HL-60 (cell line): Measurements from ENCODE around the gene SLC17A9.

ENCODE experiments used
- DNase-seq, 2 experiments: peaks; one replicate each; pipeline ENCODE4 v3.0.0-alpha.2; 2010 to 2020; ENCODE audit warnings: low read depth in 1 of 2, low spot score in 1 of 2
- H3K27ac ChIP-seq: fragments of 250-450 bp; sonication (Bioruptor Pico); replicated peaks from 2 replicates; pipeline ENCODE4 v1.5.1; 2020; ENCODE audit warnings: mild to moderate bottlenecking, moderate library complexity
- H3K27me3 ChIP-seq: fragments of 250-450 bp; sonication (Bioruptor Pico); 2 replicates; pipeline ENCODE4 v1.5.1; 2021; ENCODE audit warnings: mild to moderate bottlenecking, moderate library complexity; ENCODE audit not compliant: insufficient read depth, poor library complexity, severe bottlenecking
- H3K4me3 ChIP-seq: replicated peaks from 2 replicates; pipeline ENCODE4 v1.5.1; 2011; ENCODE audit warnings: mild to moderate bottlenecking, control low read depth, low read length; ENCODE audit not compliant: insufficient read depth
- GABPA ChIP-seq: IDR thresholded peaks from 2 replicates; pipeline ENCODE4 v1.6.1; 2012; ENCODE audit warnings: low read depth
- POLR2AphosphoS5 ChIP-seq: IDR thresholded peaks from 2 replicates; pipeline ENCODE4 v1.6.1; 2012; ENCODE audit warnings: low read depth
- SPI1 ChIP-seq: IDR thresholded peaks from 2 replicates; pipeline ENCODE4 v1.6.1; 2012; ENCODE audit warnings: low read depth, mild to moderate bottlenecking, borderline replicate concordance
- TF ChIP-seq, protein P1 (sequence below): IDR thresholded peaks from one replicate; pipeline ENCODE4 v1.5.1; 2011; ENCODE audit warnings: low read length, control low read depth, inconsistent platforms; ENCODE audit not compliant: insufficient read depth
- TF ChIP-seq, protein P2 (sequence below): IDR thresholded peaks from 2 replicates; pipeline ENCODE4 v1.6.1; 2012; ENCODE audit warnings: low read depth; ENCODE audit not compliant: insufficient replicate concordance

The SLC17A9 gene

DNA sequence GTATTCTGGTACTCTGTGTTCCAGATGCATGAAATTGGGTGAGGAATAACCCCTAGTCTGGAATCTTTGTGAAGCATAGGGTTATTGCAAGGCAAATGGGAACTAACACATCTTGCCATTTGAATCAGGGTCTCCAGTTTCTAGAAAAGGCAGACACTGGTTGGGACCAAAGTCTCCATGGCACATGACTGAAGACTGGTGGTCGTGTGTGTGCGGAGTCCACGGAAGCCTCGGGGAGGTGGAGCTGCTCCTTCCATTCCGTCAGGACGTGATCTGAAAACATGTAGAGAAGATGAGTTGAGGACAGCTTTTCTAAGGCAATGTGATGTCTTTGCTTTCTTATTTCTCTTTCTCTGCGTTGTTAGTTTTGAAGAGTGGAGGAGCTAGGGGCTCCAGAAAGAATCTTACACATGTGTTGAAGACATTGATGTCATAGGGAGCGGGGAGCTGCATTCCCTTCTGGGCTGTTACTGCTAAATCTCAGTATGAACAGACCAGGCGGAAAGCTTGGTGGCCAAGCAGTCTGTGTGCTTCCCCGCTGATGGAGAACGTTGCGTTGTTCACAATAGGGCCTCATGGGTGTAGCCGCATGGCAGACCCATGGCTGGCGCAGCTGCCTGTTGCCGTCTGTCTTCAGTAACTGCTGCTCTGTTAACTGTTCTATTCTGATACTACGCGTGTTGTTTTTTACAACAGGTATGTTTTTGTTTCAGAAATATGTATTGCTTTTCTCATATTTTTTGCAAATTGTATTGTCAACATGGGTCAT is 4.8 kb upstream of the SLC17A9 start:
- no peak for DNase-seq
- H3K27me3 ChIP-seq: no peaks in the 10 kb centered on the region
- no peak overlapping the region for H3K27ac ChIP-seq
- no peak overlapping the region for H3K4me3 ChIP-seq
- TF ChIP-seq GABPA (no peak), SPI1 (no peak), POLR2AphosphoS5 (no peak)
- TF ChIP-seq, protein P1, sequence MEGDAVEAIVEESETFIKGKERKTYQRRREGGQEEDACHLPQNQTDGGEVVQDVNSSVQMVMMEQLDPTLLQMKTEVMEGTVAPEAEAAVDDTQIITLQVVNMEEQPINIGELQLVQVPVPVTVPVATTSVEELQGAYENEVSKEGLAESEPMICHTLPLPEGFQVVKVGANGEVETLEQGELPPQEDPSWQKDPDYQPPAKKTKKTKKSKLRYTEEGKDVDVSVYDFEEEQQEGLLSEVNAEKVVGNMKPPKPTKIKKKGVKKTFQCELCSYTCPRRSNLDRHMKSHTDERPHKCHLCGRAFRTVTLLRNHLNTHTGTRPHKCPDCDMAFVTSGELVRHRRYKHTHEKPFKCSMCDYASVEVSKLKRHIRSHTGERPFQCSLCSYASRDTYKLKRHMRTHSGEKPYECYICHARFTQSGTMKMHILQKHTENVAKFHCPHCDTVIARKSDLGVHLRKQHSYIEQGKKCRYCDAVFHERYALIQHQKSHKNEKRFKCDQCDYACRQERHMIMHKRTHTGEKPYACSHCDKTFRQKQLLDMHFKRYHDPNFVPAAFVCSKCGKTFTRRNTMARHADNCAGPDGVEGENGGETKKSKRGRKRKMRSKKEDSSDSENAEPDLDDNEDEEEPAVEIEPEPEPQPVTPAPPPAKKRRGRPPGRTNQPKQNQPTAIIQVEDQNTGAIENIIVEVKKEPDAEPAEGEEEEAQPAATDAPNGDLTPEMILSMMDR: no peak
- TF ChIP-seq, protein P2, sequence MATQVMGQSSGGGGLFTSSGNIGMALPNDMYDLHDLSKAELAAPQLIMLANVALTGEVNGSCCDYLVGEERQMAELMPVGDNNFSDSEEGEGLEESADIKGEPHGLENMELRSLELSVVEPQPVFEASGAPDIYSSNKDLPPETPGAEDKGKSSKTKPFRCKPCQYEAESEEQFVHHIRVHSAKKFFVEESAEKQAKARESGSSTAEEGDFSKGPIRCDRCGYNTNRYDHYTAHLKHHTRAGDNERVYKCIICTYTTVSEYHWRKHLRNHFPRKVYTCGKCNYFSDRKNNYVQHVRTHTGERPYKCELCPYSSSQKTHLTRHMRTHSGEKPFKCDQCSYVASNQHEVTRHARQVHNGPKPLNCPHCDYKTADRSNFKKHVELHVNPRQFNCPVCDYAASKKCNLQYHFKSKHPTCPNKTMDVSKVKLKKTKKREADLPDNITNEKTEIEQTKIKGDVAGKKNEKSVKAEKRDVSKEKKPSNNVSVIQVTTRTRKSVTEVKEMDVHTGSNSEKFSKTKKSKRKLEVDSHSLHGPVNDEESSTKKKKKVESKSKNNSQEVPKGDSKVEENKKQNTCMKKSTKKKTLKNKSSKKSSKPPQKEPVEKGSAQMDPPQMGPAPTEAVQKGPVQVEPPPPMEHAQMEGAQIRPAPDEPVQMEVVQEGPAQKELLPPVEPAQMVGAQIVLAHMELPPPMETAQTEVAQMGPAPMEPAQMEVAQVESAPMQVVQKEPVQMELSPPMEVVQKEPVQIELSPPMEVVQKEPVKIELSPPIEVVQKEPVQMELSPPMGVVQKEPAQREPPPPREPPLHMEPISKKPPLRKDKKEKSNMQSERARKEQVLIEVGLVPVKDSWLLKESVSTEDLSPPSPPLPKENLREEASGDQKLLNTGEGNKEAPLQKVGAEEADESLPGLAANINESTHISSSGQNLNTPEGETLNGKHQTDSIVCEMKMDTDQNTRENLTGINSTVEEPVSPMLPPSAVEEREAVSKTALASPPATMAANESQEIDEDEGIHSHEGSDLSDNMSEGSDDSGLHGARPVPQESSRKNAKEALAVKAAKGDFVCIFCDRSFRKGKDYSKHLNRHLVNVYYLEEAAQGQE: no peak

DNA sequence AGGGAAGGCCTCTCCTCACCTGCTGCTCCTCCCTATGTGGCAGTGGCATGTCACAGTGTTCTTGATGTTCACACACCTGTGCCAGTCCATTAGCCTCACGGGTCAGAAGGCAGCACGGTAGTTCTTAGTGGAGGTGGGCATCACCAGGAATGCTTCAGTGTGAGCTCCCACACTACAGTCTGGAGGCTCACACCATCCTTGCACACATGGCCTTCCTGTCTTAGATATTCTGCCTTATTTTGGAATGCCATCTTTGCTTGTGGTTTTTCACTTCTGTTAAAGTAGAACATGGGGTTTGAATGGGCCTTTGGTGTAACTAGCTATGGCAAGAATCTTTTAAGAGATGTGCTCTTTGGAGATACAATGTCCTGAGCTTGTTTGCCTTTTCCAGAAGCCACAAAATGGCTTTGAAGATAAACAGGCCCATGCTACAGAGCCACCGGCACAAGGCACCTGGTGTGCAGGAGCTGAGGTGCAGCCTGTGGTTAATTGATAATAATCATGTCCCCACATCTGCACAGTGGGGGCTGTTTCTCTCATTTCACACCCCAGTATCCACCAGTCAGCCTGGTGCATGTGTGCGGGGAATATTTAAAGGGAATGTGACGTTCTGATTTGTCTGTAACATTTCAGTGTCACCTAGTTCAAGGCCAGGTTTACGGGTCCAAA is 3.2 kb upstream of the SLC17A9 start:
- H3K27ac ChIP-seq: no peak overlapping the region
- no peak overlapping the region for H3K4me3 ChIP-seq
- DNase-seq: no peak
- TF ChIP-seq GABPA: no peak
- TF ChIP-seq, protein P2: no peak
- TF ChIP-seq, protein P1: no peak
- no peak for TF ChIP-seq POLR2AphosphoS5
- no peak for TF ChIP-seq SPI1
- H3K27me3 ChIP-seq: no peaks in the 10 kb centered on the region

- H3K27me3 ChIP-seq: no peaks in the 10 kb centered on the region
- TF ChIP-seq SPI1 (no peak), GABPA (no peak), POLR2AphosphoS5 (no peak)
- TF ChIP-seq, protein P1: no peak
- TF ChIP-seq, protein P2: no peak
- DNase-seq: no peak
- no peak overlapping the region for H3K4me3 ChIP-seq
- H3K27ac ChIP-seq: no peak overlapping the region
Measured at GRCh38 chr20:62949962-62950361, 2.5 kb upstream of the SLC17A9 start.
